ENCODE results near the gene MYO1D. TPM values are rescaled to one million over a fixed set of nuclear protein-coding genes. Genes with fewer than 3 reads are reported as not detected.

MYO1D gene
- total RNA-seq, 1 donor from 2014 or later = 5.5 TPM

DNA sequence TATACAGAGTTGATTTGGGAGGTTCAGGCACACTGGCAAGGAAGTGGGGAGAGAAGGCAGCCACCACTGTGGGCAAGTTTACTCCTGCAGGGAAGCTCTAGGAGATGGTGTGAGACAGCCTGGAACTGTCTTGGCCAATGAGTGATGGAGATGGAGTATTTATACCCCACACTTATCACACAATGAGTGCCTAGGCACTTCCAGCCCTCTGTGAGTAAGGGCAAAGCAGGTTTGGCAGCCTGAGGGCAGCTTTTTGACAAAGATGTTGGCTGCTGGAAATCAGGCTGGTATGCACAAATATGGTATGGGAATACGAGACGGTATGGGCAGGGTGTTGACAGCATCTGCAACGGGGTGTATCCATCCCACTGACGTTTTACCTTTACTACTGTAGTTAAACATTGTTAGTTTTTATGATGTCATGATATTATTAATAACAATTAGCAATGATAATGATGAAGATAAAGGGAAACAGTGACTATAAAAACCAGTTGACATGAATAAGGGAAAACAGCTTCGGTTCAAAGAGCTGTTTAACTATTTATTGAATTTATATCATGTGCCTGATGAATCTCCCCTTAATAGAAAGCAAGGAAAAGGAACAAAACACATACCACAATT is 240.2 kb downstream of the MYO1D start:
- no peak for DNase-seq
- H3K9me3 ChIP-seq (replicated peaks) = peaks cover 20% of the 10 kb centered on the region
- H3K27ac ChIP-seq (replicated peaks) = no peak overlapping the region
- intact Hi-C loops (cut with micrococcal nuclease) = no loop called here
- H3K27me3 ChIP-seq (ENCODE audit: low read depth) = no peaks in the 10 kb centered on the region
- H3K4me1 ChIP-seq = no peaks in the 10 kb centered on the region
- no peaks in the 10 kb centered on the region for H3K36me3 ChIP-seq
- no peak for TF ChIP-seq CTCF (IDR thresholded peaks at IDR 0.05; ENCODE audit: borderline replicate concordance)
- H3K4me3 ChIP-seq = no peak overlapping the region

DNA sequence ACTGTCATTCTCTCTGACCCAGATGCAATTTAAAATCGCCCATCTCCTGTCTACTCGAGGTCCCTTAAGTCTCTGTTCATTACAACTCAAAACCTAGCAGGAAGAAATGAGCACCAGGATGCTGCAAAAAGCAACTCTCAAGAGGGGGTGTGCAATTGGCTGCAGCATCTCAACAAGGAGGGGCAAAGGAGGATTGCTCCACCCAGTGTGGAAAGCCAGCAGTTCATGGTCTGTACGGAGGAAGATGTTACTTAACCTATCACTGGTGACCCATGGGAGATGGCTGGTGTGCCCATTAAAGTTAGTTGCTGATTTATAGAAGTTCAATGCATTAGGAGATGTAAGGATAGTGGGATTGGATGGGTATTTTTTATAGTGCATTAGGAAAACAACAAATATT is 242.8 kb downstream of the MYO1D start:
- Histone ChIP-seq H3K36me3 (no peaks in the 10 kb centered on the region), H3K27ac (replicated peaks) (no peak overlapping the region), H3K9me3 (replicated peaks) (peaks cover 6% of the 10 kb centered on the region), H3K4me3 (no peak overlapping the region), H3K27me3 (ENCODE audit: low read depth) (no peaks in the 10 kb centered on the region), H3K4me1 (no peaks in the 10 kb centered on the region)
- TF ChIP-seq CTCF (IDR thresholded peaks at IDR 0.05; ENCODE audit: borderline replicate concordance) = no peak
- intact Hi-C loops (cut with micrococcal nuclease) = no loop called here
- no peak for DNase-seq

GRCh38 chr17:32631341-32632096 is 245.4 kb downstream of the MYO1D start:
- DNase-seq = no peak
- Histone ChIP-seq H3K9me3 (replicated peaks) (no peaks in the 10 kb centered on the region), H3K27ac (replicated peaks) (peak overlapping the region; percentile 13)

DNA sequence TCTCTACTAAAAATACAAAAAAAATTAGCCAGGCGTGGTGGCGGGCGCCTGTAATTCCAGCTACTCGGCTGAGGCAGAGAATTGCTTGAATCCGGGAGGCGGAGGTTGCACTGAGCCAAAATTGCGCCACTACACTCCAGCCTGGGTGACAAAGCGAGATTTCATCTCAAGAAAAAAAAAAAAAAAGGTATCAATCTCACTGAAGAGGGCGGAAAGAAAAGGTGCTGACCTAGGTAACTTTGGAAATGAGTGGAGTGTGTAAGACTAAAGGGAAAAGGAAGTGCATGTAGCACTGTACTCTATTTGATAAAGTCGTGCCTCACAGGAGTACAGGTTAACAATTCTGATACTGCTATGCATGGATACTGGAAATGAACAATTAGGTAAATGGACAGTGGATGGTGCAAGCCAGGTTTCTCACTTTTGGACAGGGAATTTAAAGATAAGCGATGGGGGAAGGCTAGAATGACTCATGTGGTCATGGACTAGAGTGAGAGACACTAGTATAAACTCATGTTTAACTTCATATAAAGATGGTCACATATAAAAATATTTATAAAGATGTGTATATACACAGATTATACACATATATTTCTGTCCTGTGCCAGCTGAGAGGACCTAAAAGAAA is 247.2 kb downstream of the MYO1D start:
- no peak overlapping the region for H3K4me3 ChIP-seq
- DNase-seq = no peak
- H3K4me1 ChIP-seq = peaks cover 7% of the 10 kb centered on the region
- no peaks in the 10 kb centered on the region for H3K27me3 ChIP-seq (ENCODE audit: low read depth)
- H3K27ac ChIP-seq (replicated peaks) = no peak overlapping the region
- TF ChIP-seq CTCF (IDR thresholded peaks at IDR 0.05; ENCODE audit: borderline replicate concordance) = no peak
- no peaks in the 10 kb centered on the region for H3K9me3 ChIP-seq (replicated peaks)
- intact Hi-C loops (cut with micrococcal nuclease) = no loop called here
- H3K36me3 ChIP-seq = no peaks in the 10 kb centered on the region

More at GRCh38 chr17:32631341-32632096, 245.4 kb downstream of the MYO1D start:
- H3K4me1 ChIP-seq = peaks cover 7% of the 10 kb centered on the region
- H3K27me3 ChIP-seq (ENCODE audit: low read depth) = no peaks in the 10 kb centered on the region
- no peak for TF ChIP-seq CTCF (IDR thresholded peaks at IDR 0.05; ENCODE audit: borderline replicate concordance)
- no peak overlapping the region for H3K4me3 ChIP-seq
- intact Hi-C loops (cut with micrococcal nuclease) = no loop called here
- H3K36me3 ChIP-seq = no peaks in the 10 kb centered on the region

- intact Hi-C loops (cut with micrococcal nuclease) = no loop called here
- H3K4me3 ChIP-seq = no peak overlapping the region
Observed at GRCh38 chr17:32628271-32629044, 248.5 kb downstream of the MYO1D start.

More at GRCh38 chr17:32628271-32629044, 248.5 kb downstream of the MYO1D start:
- Histone ChIP-seq H3K27ac (replicated peaks) (no peak overlapping the region), H3K9me3 (replicated peaks) (no peaks in the 10 kb centered on the region), H3K27me3 (ENCODE audit: low read depth) (no peaks in the 10 kb centered on the region), H3K4me1 (peaks cover 7% of the 10 kb centered on the region), H3K36me3 (no peaks in the 10 kb centered on the region)
- no peak for TF ChIP-seq CTCF (IDR thresholded peaks at IDR 0.05; ENCODE audit: borderline replicate concordance)
- no peak for DNase-seq

Data from left ventricle myocardium inferior (tissue), 1 donor.